GM20000 (cell line): ENCODE results near the gene MSI2.

ENCODE experiments used
- DNase-seq: peaks from one replicate; pipeline ENCODE4 v3.0.0; 2012; ENCODE audit warnings: low spot score
- CTCF ChIP-seq: IDR thresholded peaks from 2 replicates; pipeline ENCODE4 v1.5.1; 2012; ENCODE audit warnings: mild to moderate bottlenecking, control low read depth; ENCODE audit errors: extremely low read depth, missing control alignments

Gene MSI2

GRCh38 chr17:57588086-57588485 lies 331.8 kb downstream of the MSI2 start:
- TF ChIP-seq CTCF = no peak
- no peak for DNase-seq

GRCh38 chr17:57589151-57590034 lies 333.1 kb downstream of the MSI2 start:
- DNase-seq = no peak
- no peak for TF ChIP-seq CTCF

- TF ChIP-seq CTCF = no peak
- no peak for DNase-seq
Observed at GRCh38 chr17:57593739-57594462, 337.6 kb downstream of the MSI2 start.

- no peak for TF ChIP-seq CTCF
- no peak for DNase-seq
Observed at GRCh38 chr17:57594767-57595166, 338.4 kb downstream of the MSI2 start.

GRCh38 chr17:57595426-57595825 lies 339.1 kb downstream of the MSI2 start:
- no peak for DNase-seq
- no peak for TF ChIP-seq CTCF

GRCh38 chr17:57595947-57596695 lies 339.8 kb downstream of the MSI2 start:
- DNase-seq = no peak
- no peak for TF ChIP-seq CTCF
